K562 (cell line): Measurements from ENCODE around the gene NAPA. TPM values are rescaled to one million over a fixed set of nuclear protein-coding genes. Genes with fewer than 3 reads are reported as not detected.

Experiments
- ESRRB ChIP-seq: fragments of 250-450 bp; sonication (Bioruptor Pico); IDR thresholded peaks from 2 replicates; pipeline ENCODE4 v1.5.0; 2020; ENCODE audit warnings: mild to moderate bottlenecking, moderate library complexity, borderline replicate concordance
- FIP1L1 ChIP-seq: fragments of 200-400 bp; formaldehyde crosslinking; IDR thresholded peaks from 2 replicates; pipeline ENCODE4 v1.6.1; 2018; ENCODE audit warnings: mild to moderate bottlenecking, low read depth, low read length; ENCODE audit not compliant: poor library complexity, severe bottlenecking
- FOXP1 ChIP-seq: sonication (generic); formaldehyde crosslinking; IDR thresholded peaks from 2 replicates; pipeline ENCODE4 v1.8.0; 2022; ENCODE audit warnings: mild to moderate bottlenecking, missing genetic modification reagents
- HDAC6 ChIP-seq: IDR thresholded peaks from 2 replicates; pipeline ENCODE4 v1.6.1; 2012; ENCODE audit warnings: low read depth, mild to moderate bottlenecking, control low read depth, inconsistent platforms, low read length, moderate library complexity
- HMG20B ChIP-seq: fragments of 250-450 bp; sonication (Bioruptor Pico); IDR thresholded peaks from 2 replicates; pipeline ENCODE4 v1.5.0; 2021; ENCODE audit warnings: mild to moderate bottlenecking
- KLF10 ChIP-seq: fragments of 250-450 bp; sonication (Bioruptor Pico); IDR thresholded peaks from 2 replicates; pipeline ENCODE4 v1.6.1; 2021; ENCODE audit warnings: matching md5 sums
- NCOA6 ChIP-seq: fragments of 450-650 bp; IDR thresholded peaks from 2 replicates; pipeline ENCODE4 v1.6.1; 2017; ENCODE audit warnings: mild to moderate bottlenecking
- NFRKB ChIP-seq: fragments of 450-650 bp; IDR thresholded peaks from 2 replicates; pipeline ENCODE4 v1.6.1; 2016; ENCODE audit warnings: low read depth
- PHTF2 ChIP-seq: fragments of 250-450 bp; sonication (Bioruptor Pico); IDR thresholded peaks from 2 replicates; pipeline ENCODE4 v1.5.0; 2021; ENCODE audit warnings: mild to moderate bottlenecking
- RBFOX2 ChIP-seq: fragments of 200-400 bp; formaldehyde crosslinking; IDR thresholded peaks from 2 replicates; pipeline ENCODE4 v1.6.1; 2017; ENCODE audit warnings: low read depth, mild to moderate bottlenecking, low read length, moderate library complexity
- RBM22 ChIP-seq: fragments of 200-400 bp; formaldehyde crosslinking; IDR thresholded peaks from 2 replicates; pipeline ENCODE4 v1.6.1; 2018; ENCODE audit warnings: low read length, low read depth; ENCODE audit not compliant: poor library complexity, severe bottlenecking
- SMARCA4 ChIP-seq: fragments of 450-650 bp; IDR thresholded peaks from 2 replicates; pipeline ENCODE4 v1.6.1; 2016
- SMARCA5 ChIP-seq: fragments of 450-650 bp; IDR thresholded peaks from 2 replicates; pipeline ENCODE4 v1.6.1; 2016
- STAG1 ChIP-seq: sonication (generic); formaldehyde crosslinking; IDR thresholded peaks from 2 replicates; pipeline ENCODE4 v1.5.0; 2020; ENCODE audit warnings: missing genetic modification reagents, borderline replicate concordance
- STAT5A ChIP-seq: IDR thresholded peaks from 2 replicates; pipeline ENCODE4 v1.6.1; 2012; ENCODE audit warnings: low read length, inconsistent platforms, borderline replicate concordance
- XRCC4 ChIP-seq: IDR thresholded peaks from one replicate; pipeline ENCODE4 v1.6.1; 2011; ENCODE audit not compliant: insufficient read depth, insufficient read length; ENCODE audit errors: extremely low read depth
- ZFX ChIP-seq: sonication (generic); formaldehyde crosslinking; IDR thresholded peaks from 2 replicates; pipeline ENCODE4 v1.8.0; 2022; ENCODE audit warnings: mild to moderate bottlenecking, missing genetic modification reagents, moderate library complexity
- polyA plus RNA-seq, 8 experiments: library from polyadenylated mRNA; depleted of rRNA in 4 of 8; stranded (reverse) in 5 of 8; unstranded in 3 of 8; fragments of >200 nt; fragmentation: Nextera tagmentation in 2 of 8; fragmentation: Illumina TruSeq in 1 of 8; extraction: Ambion mirVana in 2 of 8; extraction: Trizol in 1 of 8; gene quantifications; 2 replicates each; pipeline versions ENCODE4 v1.2.1 to v1.2.3, GENCODE V29; 2011 to 2014; ENCODE audit warnings: inconsistent platforms in 1 of 8, missing spikeins in 1 of 8
- total RNA-seq, 7 experiments: library from RNA; depleted of rRNA in 6 of 7; stranded (reverse); fragments of >200 nt in 6 of 7; fragmentation: Illumina TruSeq in 2 of 7; extraction: Trizol in 2 of 7; gene quantifications; 2 replicates each; pipeline versions ENCODE4 v1.2.1 to v1.2.3, GENCODE V29; 2011 to 2021; ENCODE audit warnings: low replicate concordance in 1 of 7
- TF ChIP-seq, protein P1 (sequence below): fragments of 450-650 bp; IDR thresholded peaks from 2 replicates; pipeline ENCODE4 v1.6.1; 2016; ENCODE audit warnings: low read depth
- TF ChIP-seq, protein P2 (sequence below): fragments of 250-450 bp; sonication (Bioruptor Pico); IDR thresholded peaks from 2 replicates; pipeline ENCODE4 v1.8.0; 2021; ENCODE audit warnings: moderate library complexity, mild to moderate bottlenecking, inconsistent platforms

The NAPA gene
- total and polyA plus RNA-seq, 9 of the 15 experiments (the other 6 are each of a cell fraction or from before 2014, with no cell fraction given) = 5.4 to 98.6 (median 77.5) TPM

- TF ChIP-seq PHTF2 (CRISPR knock-in tag) = no peak
- no peak for TF ChIP-seq ESRRB (CRISPR knock-in tag)
- TF ChIP-seq SMARCA4 = peak; percentile 33; the same call in 1 of the 2 replicates
- peak; percentile 71 for TF ChIP-seq FIP1L1
- TF ChIP-seq HDAC6 = no peak
- peak; percentile 85 for TF ChIP-seq RBFOX2
- TF ChIP-seq, protein P1, sequence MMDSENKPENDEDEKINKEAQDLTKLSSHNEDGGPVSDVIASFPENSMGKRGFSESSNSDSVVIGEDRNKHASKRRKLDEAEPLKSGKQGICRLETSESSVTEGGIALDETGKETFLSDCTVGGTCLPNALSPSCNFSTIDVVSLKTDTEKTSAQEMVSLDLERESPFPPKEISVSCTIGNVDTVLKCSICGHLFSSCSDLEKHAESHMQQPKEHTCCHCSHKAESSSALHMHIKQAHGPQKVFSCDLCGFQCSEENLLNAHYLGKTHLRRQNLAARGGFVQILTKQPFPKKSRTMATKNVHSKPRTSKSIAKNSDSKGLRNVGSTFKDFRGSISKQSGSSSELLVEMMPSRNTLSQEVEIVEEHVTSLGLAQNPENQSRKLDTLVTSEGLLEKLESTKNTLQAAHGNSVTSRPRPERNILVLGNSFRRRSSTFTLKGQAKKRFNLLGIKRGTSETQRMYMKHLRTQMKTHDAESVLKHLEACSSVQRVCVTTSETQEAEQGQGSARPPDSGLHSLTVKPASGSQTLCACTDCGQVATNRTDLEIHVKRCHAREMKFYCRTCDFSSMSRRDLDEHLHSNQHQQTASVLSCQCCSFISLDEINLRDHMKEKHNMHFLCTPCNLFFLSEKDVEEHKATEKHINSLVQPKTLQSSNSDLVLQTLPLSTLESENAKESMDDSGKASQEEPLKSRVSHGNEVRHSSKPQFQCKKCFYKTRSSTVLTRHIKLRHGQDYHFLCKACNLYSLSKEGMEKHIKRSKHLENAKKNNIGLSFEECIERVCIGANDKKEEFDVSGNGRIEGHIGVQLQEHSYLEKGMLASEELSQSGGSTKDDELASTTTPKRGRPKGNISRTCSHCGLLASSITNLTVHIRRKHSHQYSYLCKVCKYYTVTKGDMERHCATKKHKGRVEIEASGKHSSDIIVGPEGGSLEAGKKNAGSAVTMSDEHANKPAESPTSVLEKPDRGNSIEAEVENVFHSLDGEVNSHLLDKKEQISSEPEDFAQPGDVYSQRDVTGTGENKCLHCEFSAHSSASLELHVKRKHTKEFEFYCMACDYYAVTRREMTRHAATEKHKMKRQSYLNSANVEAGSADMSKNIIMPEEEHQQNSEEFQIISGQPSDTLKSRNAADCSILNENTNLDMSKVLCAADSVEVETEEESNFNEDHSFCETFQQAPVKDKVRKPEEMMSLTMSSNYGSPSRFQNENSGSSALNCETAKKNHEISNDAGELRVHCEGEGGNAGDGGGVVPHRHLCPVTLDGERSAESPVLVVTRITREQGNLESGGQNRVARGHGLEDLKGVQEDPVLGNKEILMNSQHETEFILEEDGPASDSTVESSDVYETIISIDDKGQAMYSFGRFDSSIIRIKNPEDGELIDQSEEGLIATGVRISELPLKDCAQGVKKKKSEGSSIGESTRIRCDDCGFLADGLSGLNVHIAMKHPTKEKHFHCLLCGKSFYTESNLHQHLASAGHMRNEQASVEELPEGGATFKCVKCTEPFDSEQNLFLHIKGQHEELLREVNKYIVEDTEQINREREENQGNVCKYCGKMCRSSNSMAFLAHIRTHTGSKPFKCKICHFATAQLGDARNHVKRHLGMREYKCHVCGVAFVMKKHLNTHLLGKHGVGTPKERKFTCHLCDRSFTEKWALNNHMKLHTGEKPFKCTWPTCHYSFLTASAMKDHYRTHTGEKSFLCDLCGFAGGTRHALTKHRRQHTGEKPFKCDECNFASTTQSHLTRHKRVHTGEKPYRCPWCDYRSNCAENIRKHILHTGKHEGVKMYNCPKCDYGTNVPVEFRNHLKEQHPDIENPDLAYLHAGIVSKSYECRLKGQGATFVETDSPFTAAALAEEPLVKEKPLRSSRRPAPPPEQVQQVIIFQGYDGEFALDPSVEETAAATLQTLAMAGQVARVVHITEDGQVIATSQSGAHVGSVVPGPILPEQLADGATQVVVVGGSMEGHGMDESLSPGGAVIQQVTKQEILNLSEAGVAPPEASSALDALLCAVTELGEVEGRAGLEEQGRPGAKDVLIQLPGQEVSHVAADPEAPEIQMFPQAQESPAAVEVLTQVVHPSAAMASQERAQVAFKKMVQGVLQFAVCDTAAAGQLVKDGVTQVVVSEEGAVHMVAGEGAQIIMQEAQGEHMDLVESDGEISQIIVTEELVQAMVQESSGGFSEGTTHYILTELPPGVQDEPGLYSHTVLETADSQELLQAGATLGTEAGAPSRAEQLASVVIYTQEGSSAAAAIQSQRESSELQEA = peak; percentile 75
- TF ChIP-seq KLF10 (CRISPR knock-in tag) = no peak
- TF ChIP-seq HMG20B (CRISPR knock-in tag) = no peak
- TF ChIP-seq STAG1 = no peak
- TF ChIP-seq XRCC4 = no peak
- peak; percentile 99 for TF ChIP-seq NFRKB
- peak; percentile 45; the same call in 1 of the 2 replicates for TF ChIP-seq FOXP1 (CRISPR knock-in tag)
- no peak for TF ChIP-seq STAT5A
- TF ChIP-seq NCOA6 = no peak
- TF ChIP-seq SMARCA5 = peak; percentile 99
- peak; percentile 35 for TF ChIP-seq RBM22
- TF ChIP-seq ZFX (CRISPR knock-in tag) = peak; percentile 92
- TF ChIP-seq, protein P2, sequence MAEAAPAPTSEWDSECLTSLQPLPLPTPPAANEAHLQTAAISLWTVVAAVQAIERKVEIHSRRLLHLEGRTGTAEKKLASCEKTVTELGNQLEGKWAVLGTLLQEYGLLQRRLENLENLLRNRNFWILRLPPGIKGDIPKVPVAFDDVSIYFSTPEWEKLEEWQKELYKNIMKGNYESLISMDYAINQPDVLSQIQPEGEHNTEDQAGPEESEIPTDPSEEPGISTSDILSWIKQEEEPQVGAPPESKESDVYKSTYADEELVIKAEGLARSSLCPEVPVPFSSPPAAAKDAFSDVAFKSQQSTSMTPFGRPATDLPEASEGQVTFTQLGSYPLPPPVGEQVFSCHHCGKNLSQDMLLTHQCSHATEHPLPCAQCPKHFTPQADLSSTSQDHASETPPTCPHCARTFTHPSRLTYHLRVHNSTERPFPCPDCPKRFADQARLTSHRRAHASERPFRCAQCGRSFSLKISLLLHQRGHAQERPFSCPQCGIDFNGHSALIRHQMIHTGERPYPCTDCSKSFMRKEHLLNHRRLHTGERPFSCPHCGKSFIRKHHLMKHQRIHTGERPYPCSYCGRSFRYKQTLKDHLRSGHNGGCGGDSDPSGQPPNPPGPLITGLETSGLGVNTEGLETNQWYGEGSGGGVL = no peak
Observed at GRCh38 chr19:47483800-47484690, 30.8 kb downstream of the NAPA start, which contains the start of gene KPTN (continued).
